ENCODE measurements around the gene CAPN13. TPM values are rescaled to one million over a fixed set of nuclear protein-coding genes. Genes with fewer than 3 reads are reported as not detected.

The CAPN13 gene

Small RNAs within 50 kb of the gene (small RNA-seq; reads per million reads assigned to genes)
- gene AC092569.1 (ENCODE audit: insufficient read depth), result not detected
